ENCODE data around the gene PRRT2. TPM values are rescaled to one million over a fixed set of nuclear protein-coding genes. Genes with fewer than 3 reads are reported as not detected.

PRRT2 gene
- total RNA-seq, 1 experiment from 2014 or later = 20.5 TPM

DNA sequence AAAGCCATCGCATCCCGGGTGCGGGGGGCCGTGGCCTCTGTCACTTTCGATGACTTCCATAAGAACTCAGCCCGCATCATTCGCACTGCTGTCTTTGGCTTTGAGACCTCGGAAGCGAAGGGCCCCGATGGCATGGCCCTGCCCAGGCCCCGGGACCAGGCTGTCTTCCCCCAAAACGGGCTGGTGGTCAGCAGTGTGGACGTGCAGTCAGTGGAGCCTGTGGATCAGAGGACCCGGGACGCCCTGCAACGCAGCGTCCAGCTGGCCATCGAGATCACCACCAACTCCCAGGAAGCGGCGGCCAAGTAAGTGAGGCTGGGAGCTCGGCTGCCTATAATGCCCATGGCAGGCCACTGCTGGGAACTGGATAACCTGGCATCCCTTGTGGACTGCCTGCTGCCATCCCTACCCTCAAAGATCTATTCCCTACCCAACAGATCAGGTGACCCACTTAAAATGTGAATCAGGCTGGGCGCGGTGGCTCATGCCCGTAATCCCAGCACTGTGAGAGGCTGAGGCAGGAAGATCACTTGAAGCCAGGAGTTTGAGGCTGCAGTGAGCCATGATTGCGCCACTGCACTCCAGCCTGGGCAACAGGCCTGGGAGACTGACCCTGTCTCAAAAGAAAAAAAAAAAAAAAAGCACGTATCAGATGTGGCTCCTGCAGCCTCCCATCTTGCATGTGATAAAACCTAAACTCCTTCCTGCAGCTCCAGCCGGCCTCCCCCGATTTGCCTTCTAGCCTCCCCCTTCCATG is 32.8 kb downstream of the PRRT2 start:
- ChIA-PET POLR2A (no interaction called here), CTCF (interaction anchor here (0.8 to 4.8 kb wide), 8 partner anchors 10 to 187 kb away, joined by 3 to 50 read pairs (median 8); partner anchors contain the start of genes MVP, PAGR1 and TLCD3B)
- Mint-ChIP-seq H3K9me3 (no peaks in the 10 kb centered on the region), H3K27ac (no peak overlapping the region), H3K27me3 (ENCODE audit: low read depth) (no peaks in the 10 kb centered on the region; the same call in 1 of the 2 replicates), H3K36me3 (no peaks in the 10 kb centered on the region; the same call in 1 of the 2 replicates), H3K4me1 (peaks cover 6% of the 10 kb centered on the region), H3K4me3 (no peak overlapping the region)
- DNase-seq (ENCODE audit: low spot score) (no peak), ATAC-seq (no peak)
- no peak for TF ChIP-seq EMX1 (CRISPR knock-in tag; IDR thresholded peaks at IDR 0.05)
- TF ChIP-seq, protein P1, sequence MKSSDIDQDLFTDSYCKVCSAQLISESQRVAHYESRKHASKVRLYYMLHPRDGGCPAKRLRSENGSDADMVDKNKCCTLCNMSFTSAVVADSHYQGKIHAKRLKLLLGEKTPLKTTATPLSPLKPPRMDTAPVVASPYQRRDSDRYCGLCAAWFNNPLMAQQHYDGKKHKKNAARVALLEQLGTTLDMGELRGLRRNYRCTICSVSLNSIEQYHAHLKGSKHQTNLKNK (CRISPR knock-in tag; IDR thresholded peaks at IDR 0.05) = no peak
- TF ChIP-seq ZNF263 (CRISPR knock-in tag; IDR thresholded peaks at IDR 0.05; ENCODE audit: low read depth) = no peak
- TF ChIP-seq NFATC4 (CRISPR knock-in tag; IDR thresholded peaks at IDR 0.05) = no peak
- no peak for TF ChIP-seq CBFB (CRISPR knock-in tag; IDR thresholded peaks at IDR 0.05; ENCODE audit: low read depth)
- no peak for TF ChIP-seq SMAD4 (CRISPR knock-in tag; IDR thresholded peaks at IDR 0.05)
- no peak for TF ChIP-seq GRHL2 (CRISPR knock-in tag; IDR thresholded peaks at IDR 0.05; ENCODE audit: insufficient replicate concordance, severe bottlenecking)
- TF ChIP-seq, protein P2, sequence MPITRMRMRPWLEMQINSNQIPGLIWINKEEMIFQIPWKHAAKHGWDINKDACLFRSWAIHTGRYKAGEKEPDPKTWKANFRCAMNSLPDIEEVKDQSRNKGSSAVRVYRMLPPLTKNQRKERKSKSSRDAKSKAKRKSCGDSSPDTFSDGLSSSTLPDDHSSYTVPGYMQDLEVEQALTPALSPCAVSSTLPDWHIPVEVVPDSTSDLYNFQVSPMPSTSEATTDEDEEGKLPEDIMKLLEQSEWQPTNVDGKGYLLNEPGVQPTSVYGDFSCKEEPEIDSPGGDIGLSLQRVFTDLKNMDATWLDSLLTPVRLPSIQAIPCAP (CRISPR knock-in tag; IDR thresholded peaks at IDR 0.05) = no peak
- no peak for TF ChIP-seq ETV6 (CRISPR knock-in tag; IDR thresholded peaks at IDR 0.05)
- TF ChIP-seq, protein P3, sequence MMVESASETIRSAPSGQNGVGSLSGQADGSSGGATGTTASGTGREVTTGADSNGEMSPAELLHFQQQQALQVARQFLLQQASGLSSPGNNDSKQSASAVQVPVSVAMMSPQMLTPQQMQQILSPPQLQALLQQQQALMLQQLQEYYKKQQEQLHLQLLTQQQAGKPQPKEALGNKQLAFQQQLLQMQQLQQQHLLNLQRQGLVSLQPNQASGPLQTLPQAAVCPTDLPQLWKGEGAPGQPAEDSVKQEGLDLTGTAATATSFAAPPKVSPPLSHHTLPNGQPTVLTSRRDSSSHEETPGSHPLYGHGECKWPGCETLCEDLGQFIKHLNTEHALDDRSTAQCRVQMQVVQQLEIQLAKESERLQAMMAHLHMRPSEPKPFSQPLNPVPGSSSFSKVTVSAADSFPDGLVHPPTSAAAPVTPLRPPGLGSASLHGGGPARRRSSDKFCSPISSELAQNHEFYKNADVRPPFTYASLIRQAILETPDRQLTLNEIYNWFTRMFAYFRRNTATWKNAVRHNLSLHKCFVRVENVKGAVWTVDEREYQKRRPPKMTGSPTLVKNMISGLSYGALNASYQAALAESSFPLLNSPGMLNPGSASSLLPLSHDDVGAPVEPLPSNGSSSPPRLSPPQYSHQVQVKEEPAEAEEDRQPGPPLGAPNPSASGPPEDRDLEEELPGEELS (CRISPR knock-in tag; IDR thresholded peaks at IDR 0.05) = no peak
- TF ChIP-seq ZNF219 (CRISPR knock-in tag; IDR thresholded peaks at IDR 0.05; ENCODE audit: borderline replicate concordance) = no peak
- TF ChIP-seq, protein P4, sequence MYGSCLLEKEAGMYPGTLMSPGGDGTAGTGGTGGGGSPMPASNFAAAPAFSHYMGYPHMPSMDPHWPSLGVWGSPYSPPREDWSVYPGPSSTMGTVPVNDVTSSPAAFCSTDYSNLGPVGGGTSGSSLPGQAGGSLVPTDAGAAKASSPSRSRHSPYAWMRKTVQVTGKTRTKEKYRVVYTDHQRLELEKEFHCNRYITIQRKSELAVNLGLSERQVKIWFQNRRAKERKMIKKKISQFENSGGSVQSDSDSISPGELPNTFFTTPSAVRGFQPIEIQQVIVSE (CRISPR knock-in tag; IDR thresholded peaks at IDR 0.05; ENCODE audit: borderline replicate concordance) = no peak
- no peak for TF ChIP-seq ZNF671 (CRISPR knock-in tag; IDR thresholded peaks at IDR 0.05)
- no peak for TF ChIP-seq NFYB (CRISPR knock-in tag; conservative IDR thresholded peaks at IDR 0.05; ENCODE audit: low read depth)
- TF ChIP-seq, protein P5, sequence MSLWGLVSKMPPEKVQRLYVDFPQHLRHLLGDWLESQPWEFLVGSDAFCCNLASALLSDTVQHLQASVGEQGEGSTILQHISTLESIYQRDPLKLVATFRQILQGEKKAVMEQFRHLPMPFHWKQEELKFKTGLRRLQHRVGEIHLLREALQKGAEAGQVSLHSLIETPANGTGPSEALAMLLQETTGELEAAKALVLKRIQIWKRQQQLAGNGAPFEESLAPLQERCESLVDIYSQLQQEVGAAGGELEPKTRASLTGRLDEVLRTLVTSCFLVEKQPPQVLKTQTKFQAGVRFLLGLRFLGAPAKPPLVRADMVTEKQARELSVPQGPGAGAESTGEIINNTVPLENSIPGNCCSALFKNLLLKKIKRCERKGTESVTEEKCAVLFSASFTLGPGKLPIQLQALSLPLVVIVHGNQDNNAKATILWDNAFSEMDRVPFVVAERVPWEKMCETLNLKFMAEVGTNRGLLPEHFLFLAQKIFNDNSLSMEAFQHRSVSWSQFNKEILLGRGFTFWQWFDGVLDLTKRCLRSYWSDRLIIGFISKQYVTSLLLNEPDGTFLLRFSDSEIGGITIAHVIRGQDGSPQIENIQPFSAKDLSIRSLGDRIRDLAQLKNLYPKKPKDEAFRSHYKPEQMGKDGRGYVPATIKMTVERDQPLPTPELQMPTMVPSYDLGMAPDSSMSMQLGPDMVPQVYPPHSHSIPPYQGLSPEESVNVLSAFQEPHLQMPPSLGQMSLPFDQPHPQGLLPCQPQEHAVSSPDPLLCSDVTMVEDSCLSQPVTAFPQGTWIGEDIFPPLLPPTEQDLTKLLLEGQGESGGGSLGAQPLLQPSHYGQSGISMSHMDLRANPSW (CRISPR knock-in tag; conservative IDR thresholded peaks at IDR 0.05; ENCODE audit: low read depth) = no peak
- no peak for TF ChIP-seq GTF2I (CRISPR knock-in tag; conservative IDR thresholded peaks at IDR 0.05)
- TF ChIP-seq PRRX2 (CRISPR knock-in tag; IDR thresholded peaks at IDR 0.05) = no peak

DNA sequence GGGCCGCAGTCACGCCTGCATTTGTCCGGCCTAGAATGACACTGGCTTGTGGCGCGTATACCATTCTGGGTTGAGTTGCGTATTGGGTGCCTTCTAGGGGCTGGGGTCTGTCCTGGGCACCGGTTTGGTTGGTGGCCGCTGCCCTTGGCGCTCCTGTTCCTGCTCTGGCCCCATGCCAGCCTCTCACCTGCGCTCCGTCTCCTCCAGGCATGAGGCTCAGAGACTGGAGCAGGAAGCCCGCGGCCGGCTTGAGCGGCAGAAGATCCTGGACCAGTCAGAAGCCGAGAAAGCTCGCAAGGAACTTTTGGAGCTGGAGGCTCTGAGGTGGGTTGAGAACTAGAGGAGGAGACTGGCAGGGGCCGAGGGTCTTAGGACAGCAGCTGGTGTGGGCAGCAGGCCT is 33.7 kb downstream of the PRRT2 start:
- no peak for ATAC-seq
- DNase-seq (ENCODE audit: low spot score) = no peak
- TF ChIP-seq, protein P6, sequence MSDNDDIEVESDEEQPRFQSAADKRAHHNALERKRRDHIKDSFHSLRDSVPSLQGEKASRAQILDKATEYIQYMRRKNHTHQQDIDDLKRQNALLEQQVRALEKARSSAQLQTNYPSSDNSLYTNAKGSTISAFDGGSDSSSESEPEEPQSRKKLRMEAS (CRISPR knock-in tag; IDR thresholded peaks at IDR 0.05) = no peak
- TF ChIP-seq FOXK1 (CRISPR knock-in tag; IDR thresholded peaks at IDR 0.05) (no peak), NFYB (CRISPR knock-in tag; conservative IDR thresholded peaks at IDR 0.05; ENCODE audit: low read depth) (no peak), ZNF396 (CRISPR knock-in tag; IDR thresholded peaks at IDR 0.05; ENCODE audit: borderline replicate concordance) (no peak)
- TF ChIP-seq, protein P7, sequence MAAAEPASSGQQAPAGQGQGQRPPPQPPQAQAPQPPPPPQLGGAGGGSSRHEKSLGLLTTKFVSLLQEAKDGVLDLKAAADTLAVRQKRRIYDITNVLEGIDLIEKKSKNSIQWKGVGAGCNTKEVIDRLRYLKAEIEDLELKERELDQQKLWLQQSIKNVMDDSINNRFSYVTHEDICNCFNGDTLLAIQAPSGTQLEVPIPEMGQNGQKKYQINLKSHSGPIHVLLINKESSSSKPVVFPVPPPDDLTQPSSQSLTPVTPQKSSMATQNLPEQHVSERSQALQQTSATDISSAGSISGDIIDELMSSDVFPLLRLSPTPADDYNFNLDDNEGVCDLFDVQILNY (CRISPR knock-in tag; IDR thresholded peaks at IDR 0.05) = no peak
- TF ChIP-seq, protein P3 (CRISPR knock-in tag; IDR thresholded peaks at IDR 0.05) = no peak
- TF ChIP-seq, protein P8, sequence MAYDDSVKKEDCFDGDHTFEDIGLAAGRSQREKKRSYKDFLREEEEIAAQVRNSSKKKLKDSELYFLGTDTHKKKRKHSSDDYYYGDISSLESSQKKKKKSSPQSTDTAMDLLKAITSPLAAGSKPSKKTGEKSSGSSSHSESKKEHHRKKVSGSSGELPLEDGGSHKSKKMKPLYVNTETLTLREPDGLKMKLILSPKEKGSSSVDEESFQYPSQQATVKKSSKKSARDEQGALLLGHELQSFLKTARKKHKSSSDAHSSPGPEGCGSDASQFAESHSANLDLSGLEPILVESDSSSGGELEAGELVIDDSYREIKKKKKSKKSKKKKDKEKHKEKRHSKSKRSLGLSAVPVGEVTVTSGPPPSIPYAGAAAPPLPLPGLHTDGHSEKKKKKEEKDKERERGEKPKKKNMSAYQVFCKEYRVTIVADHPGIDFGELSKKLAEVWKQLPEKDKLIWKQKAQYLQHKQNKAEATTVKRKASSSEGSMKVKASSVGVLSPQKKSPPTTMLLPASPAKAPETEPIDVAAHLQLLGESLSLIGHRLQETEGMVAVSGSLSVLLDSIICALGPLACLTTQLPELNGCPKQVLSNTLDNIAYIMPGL (CRISPR knock-in tag; IDR thresholded peaks at IDR 0.05) = no peak

More for the DNA sequence above, 33.7 kb downstream of the PRRT2 start:
- H3K4me1 Mint-ChIP-seq = peaks cover 10% of the 10 kb centered on the region
- ChIA-PET CTCF (interaction anchor here (0.7 to 4.8 kb wide), 6 partner anchors 25 to 186 kb away, joined by 3 to 50 read pairs (median 7); partner anchors contain the start of genes MVP and PAGR1), POLR2A (no interaction called here)
- no peak overlapping the region for H3K4me3 Mint-ChIP-seq
- H3K27me3 Mint-ChIP-seq (ENCODE audit: low read depth) = no peaks in the 10 kb centered on the region; the same call in 1 of the 2 replicates
- no peaks in the 10 kb centered on the region; the same call in 1 of the 2 replicates for H3K36me3 Mint-ChIP-seq
- no peak overlapping the region for H3K27ac Mint-ChIP-seq
- H3K9me3 Mint-ChIP-seq = no peaks in the 10 kb centered on the region
